ENCODE measurements around the gene HLA-DPA1.
"Not testable (repeated sequence)": the region's sequence is repeated elsewhere in the genome, so short reads cannot be mapped to it uniquely, and the experiment has no call there.

The HLA-DPA1 gene

DNA sequence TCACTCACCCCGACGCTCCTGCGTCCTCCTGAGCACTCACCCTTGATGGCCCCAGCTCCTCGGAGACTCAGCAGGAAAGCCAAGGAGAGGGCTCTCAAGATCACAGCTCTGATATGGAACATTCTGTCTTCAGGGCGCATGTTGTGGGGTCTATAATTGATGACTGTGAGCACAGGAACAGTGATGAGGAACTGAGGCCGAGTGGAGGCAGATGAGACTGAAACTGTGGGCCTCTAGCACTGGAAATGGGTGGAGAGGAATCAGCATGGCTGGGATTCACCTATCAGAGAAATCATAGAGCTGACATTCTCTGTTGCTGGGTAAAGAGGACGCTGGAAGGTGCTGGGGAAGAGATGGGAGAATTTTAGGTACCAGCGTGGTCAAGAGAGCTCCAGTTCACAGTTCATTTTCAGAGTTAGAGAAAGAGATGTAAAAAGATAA is at the start of gene HLA-DPA1:
Gene HLA-DPA1, minus strand, starts transcription at position 219 of the 441 bp plus-strand sequence.
- H3K4me3 ChIP-seq: peak within 1 kb of the TSS in 6 of 7 experiments; percentile 19 to 38 (median 30)
- H3K27ac ChIP-seq: peak within 1 kb of the TSS in 20 of 21 experiments; percentile 22 to 87 (median 68)

DNA sequence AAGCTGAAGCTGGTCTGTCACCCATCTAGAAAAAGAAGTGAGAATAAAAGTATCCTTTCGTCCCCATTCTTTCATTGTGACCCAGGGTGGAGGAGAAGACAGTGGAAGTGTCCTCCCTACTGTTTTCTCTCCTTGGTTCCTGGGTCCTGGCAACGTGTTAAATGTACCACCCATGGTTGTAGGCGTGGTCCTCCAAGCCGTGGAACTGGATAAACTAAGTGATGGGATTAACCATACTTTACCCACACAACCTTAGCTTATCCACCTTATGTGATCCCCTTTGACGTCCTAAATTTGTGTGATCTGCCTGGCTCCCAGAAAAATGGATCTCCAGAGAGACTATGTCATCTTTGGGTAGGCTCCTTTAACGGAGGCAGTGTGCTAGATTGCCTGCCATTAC is 49.7 kb upstream of the HLA-DPA1 start:
- Histone ChIP-seq H3K4me3 (no peak overlapping the region), H3K27ac (no peak overlapping the region)

DNA sequence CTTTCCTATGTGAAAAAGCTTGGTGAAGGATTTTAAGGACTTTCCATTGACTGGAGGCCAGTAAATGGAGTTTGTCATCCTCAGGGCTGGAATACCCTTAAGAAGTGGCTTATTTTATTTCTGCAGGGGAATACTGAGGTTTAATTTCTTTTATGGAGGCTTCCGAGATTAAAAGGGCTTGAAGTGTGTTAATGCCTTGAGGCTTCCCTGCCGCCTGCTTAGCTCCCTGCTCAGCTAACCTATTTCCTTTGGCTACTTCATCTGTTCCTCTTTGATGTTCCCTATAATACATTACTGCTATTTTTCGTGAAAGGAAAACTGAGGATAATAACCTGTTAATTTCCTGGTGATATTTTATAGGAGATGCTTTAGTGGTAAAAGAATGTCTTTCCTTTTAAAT is 46.6 kb upstream of the HLA-DPA1 start:
- H3K4me3 ChIP-seq: no peak overlapping the region
- no peak overlapping the region for H3K27ac ChIP-seq

DNA sequence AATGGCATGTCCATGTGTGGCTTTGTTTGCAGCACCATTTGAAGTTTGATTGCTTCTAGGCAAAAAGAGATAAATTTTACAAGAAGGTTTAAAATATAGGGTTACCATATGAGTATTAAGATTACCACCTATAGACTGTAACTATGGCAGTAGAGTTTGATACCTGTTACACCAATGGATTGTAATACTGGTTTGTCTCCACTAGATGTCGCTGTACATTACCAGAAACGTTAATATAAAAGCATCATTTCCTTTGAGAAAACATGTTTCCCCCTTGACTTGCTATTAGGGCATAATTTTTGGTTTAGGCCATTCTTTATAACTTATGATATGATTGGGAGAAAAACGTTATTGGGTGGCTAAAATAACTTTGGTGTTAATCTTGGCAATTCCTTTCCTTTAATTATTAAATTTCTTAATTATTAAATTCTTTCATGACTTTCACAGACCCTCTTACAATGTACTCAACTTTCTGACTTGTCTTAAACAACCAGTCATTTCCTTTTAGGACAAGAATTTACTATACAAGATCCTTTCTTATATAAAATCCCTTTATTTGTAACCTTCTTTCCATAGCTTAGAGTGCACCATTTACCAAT is 45.2 kb upstream of the HLA-DPA1 start:
- Histone ChIP-seq H3K4me3 (no peak overlapping the region), H3K27ac (peak overlapping the region in 1 of 21 experiments; percentile 36)

DNA sequence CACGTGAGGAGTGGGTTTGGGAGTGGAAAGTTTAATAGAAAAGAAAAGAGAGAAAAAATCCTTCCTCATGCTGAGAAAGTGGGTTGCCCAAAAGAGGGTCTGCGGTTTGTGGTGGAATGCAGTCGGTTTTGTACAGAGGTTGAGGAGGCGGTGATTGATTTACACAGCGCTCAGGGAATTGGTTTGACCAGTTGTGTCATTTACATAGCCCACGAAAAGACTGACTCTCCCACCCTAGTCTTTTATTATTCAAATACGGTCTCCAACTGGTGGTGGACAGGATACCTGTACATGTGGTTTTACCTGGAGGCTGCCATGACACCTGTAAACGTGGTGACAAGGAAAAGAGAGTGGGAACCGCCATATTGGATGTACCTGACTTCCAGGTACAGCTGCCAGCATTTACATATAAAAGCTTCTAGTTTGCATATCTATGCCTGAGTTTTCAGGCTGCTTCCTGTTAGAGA is 44.4 kb upstream of the HLA-DPA1 start:
- Histone ChIP-seq H3K4me3 (no peak overlapping the region), H3K27ac (no peak overlapping the region)

DNA sequence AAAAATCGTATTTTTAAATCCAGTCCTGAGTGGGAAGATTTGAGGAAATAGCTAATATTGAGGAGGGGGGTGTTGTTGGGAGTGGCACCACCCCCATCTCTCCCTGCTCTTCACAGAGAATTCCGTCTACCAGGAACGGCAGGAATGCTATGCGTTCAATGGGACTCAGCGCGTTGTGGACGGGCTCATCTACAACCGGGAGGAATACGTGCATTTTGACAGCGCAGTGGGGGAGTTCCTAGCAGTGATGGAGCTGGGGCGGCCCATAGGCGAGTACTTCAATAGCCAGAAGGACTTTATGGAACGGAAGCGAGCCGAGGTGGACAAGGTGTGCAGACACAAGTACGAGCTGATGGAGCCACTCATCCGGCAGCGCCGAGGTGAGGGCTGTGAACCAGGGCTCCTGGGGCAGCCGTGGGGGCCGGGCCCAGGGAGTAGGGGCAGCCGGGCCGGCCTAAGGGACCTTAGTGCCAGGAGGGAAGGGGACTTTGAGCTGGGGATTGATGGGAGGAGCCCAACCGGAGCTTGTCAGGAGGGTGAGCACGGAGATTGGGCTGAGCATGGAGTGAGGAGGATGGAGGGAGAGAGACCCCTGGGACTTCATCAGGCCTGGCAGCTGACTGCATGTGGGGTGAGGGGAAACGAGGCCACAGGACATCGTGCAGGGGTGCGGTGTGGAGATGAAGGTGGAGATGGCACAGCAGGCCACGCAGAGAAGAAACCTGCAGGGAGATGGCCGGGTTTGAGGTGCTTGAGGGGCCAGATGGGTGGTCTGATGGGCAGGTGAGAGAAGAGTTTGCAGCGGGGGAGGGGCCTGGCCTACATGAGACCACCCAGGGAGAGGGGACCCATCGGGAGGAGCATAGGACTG is 43.6 kb upstream of the HLA-DPA1 start:
- H3K27ac ChIP-seq: peak overlapping the region in 1 of 21 experiments; percentile 7
- no peak overlapping the region for H3K4me3 ChIP-seq

DNA sequence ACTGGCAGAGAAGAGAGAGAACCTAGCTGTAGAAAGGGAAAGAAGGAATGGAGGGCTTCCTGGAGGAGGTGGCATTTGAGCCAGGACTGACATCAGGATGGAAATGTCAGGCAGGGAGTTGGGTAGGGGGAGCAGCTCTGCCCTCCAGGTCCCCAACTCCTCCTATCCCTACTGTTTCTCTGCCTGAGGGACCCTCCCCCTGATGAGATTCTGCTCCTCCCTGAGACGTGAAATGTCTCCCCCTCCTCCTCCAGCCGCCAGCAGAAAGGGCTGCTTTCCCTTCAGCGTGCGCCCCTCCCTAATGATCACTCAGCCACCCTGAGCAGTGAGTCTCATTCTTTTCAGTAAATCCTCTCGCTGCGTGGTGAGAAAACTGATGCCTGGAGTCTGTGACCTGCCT is 43.0 kb upstream of the HLA-DPA1 start:
- H3K27ac ChIP-seq: peak overlapping the region in 1 of 21 experiments; percentile 7
- H3K4me3 ChIP-seq: no peak overlapping the region

DNA sequence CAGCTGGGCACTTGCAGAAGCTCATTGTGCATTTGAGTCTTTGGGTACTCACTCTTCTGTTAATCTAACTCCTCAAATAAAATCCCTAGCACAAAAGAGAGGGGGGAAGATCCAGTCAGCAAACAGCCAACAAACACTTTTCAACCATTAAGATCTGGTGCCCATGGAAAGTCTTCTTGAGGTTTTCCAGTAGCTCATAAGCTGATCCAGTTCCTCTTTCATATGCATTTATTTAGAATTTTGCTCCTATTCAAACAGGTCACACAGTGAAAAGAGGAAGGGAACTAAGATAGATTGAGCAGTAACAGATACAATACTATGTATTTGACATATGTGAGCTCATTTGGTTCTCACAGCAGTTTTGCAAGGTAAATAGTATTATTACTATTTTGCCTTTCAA is 41.0 kb upstream of the HLA-DPA1 start:
- no peak overlapping the region for H3K27ac ChIP-seq
- H3K4me3 ChIP-seq: no peak overlapping the region

DNA sequence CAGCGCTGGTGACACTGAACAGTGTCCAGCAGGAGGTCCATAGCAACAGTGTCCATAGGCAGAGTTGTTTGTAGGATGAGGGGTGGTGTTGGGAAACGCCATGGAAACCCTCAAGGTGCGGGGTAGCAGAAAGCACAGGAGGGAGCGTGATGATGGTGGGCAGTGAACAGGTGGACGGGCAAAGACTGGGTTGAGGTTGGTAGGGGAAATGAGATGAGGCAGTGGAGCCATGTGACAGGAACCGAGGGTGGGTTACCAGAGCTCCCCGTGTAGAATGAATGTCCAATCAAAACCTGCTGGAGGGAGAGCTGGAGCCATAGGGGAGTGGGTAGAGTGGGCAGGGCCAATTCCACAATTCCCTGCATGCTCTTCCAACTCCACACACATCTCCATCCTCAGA is 40.3 kb upstream of the HLA-DPA1 start:
- Histone ChIP-seq H3K27ac (no peak overlapping the region), H3K4me3 (no peak overlapping the region)

DNA sequence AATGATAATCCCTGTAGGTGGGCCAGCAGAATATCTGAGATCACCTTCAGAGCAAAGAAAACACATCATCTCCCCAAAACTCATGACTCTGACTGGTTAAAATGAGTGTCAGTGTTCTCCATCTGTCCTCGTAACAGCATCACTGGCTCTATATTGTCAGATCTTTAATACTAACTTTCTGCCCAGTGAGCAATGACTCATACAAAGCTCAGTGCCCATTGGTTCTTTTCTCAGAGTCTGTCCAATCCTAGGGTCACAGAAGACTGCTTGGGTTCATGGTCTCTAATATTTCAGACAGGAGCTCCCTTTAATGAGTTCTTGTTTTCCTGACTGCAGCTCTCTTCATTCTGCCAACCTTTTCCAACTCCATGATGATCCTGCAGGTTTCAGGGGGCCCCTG is 38.7 kb upstream of the HLA-DPA1 start:
- no peak overlapping the region for H3K27ac ChIP-seq
- no peak overlapping the region for H3K4me3 ChIP-seq

DNA sequence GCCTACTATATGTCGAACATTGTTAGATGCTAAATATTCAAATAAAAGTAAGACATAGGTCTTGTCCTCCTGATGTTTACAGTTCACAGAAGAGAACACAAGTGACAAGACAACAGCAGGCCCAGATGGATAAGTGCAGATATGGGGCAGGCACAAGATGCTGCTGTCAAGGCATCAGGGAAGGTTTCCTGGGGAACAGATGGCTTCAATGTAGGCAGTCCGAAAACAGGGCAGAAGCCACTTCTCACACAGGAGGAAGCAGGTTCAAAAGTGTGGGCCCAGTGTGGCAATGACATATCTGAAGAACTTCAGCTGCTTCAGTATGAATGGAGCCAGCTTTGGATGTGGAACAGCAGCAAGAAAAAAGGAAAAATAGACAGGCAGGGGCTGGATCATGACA is 34.9 kb upstream of the HLA-DPA1 start:
- Histone ChIP-seq H3K27ac (no peak overlapping the region), H3K4me3 (no peak overlapping the region)

DNA sequence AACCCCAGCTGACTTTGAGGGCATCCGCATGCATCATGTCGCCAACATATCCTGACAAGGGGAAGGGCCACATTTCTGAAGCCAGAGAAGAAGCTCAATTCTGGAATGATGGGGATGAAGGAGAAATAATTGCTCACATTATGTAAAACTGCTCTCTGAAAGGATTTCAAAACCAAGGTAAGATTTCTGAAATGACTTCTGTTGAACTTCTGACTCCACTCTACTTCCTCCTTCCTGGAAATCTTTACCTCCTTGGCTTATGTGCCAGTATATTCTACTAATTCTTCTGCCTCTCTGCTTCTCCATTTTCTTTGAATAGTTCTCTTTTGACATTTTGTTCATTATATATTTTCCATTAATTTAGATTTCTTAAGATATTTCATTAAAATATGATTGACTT is 34.2 kb upstream of the HLA-DPA1 start:
- no peak overlapping the region for H3K27ac ChIP-seq
- no peak overlapping the region for H3K4me3 ChIP-seq

DNA sequence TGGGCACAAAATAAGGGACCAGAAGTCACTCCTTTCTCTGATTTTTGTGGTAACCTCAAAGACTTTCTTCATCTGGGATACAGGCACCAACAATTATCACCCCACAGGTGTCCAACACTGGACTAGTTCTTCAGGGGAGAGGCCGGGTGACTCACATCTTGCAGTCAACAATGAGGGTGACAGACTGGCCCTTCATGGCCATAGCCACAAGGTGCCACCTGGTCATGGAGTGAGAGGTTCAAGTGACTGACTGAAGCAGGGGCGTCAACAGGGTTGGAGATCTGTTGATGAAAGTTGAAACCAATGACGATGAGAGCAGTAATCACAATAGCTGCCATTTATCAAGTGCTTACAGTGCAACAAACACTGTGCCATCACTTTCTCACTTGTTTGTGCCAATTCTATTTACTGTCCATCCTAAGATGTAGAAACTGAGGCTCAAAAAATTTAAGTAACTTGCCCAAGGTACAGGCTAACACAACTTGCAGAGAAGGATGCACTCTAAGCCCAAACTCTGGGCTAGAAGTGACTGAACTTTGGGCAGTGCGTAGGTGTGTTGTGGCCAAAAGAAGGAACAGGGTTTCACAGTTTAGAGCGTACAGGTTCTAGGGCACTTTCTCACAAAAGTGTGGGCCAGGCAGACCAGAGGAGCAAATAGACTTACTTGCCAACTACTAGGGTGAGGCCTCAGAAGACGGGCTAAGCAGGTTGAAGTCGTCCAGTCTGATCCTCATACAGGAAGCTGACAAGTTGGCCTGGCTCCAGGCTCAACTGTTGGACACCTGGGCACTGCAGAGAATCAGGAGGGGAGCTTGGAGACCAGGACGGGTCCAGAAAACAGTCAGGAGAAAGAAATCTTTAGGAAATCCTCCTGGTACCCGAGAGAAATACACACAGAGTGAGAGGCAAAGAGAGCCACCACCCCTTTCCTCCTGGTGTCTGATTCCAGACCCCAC is 32.7 kb upstream of the HLA-DPA1 start:
- no peak overlapping the region for H3K4me3 ChIP-seq
- H3K27ac ChIP-seq: no peak overlapping the region

DNA sequence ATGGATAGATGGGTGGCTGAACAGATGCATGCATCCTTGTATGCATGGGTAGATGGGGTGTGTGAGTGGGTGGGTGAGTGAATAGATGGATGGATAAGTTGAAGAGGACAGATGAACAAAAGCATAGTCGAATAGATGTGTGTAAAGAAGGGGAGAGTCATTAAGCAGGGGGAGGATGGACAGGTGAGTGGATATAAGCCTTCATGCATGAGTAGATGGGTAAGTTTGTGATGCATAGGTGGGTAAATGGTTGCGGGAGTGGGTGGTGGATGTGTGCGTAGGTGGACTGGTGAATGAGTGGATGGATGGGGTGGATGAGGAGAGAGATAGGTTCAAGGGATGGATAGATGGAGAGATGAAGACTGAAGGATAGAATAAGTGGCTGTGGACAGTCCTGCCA is 31.9 kb upstream of the HLA-DPA1 start:
- Histone ChIP-seq H3K4me3 (no peak overlapping the region), H3K27ac (no peak overlapping the region)

DNA sequence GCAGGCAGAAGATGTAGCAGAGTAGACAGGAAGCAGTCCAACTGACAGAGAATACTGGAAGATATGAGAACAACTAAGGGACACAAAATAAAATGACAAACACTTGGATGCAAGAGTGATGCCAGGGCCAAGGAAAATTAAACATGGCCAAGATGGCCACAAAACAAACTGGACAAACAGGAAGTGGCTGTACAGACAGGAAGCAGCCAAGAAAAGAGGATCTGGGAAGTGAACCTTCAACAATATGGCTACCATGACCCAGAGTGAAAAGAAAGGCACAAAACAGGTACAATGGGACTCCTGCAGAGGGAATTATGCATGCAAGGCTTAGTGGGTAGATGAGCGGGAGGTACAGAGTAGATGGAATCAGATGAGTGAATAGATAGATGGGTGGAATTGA is 31.4 kb upstream of the HLA-DPA1 start:
- no peak overlapping the region for H3K27ac ChIP-seq
- H3K4me3 ChIP-seq: no peak overlapping the region

DNA sequence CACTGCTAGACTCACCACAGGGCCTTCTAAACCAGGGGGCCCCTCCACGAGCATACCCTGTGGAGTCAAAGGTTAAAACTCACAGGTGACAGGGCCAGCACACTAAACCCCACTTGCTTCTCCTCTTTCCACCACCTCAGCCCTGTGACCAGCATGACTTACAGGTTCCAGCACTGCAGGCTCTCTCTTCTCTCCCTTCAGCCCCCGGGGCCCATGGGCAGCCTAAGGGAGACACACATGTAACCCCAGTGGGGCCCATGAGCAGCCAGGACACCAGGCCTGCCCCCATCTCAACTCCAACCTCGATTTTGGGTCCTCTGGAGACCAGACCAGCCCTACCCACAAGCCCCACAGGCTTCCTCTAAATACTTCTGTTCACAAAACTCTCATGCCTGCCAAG is 30.3 kb upstream of the HLA-DPA1 start:
- no peak overlapping the region for H3K27ac ChIP-seq
- no peak overlapping the region for H3K4me3 ChIP-seq

DNA sequence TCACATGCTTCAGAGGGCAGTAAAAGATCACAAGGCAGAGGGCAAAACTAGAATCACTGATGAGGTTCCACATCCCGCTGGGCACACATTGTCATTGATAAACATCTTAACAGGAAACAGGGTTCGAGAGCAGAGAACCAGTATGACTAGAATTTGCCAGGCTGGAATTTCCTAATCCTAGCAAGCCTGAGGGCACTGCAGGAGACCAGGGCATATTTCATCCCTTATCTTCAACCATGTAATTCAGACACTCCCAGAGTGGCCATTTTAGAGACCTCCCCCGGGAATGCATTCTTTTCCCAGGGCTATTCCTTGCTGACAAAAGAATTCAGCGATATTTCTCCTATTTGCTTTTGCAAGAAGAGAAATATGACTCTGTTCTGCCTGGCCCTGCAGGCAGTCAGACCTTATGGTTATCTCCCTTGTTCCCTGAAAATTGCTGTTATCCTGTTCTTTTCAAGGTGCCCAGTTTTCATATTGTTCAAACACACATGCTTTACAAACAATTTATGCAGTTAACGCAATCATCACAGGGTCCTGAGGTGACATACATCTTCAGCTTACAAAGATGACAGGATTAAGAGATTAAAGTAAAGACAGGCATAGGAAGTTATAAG is 27.8 kb upstream of the HLA-DPA1 start:
- H3K4me3 ChIP-seq, H3K27ac ChIP-seq: not testable (repeated sequence)

DNA sequence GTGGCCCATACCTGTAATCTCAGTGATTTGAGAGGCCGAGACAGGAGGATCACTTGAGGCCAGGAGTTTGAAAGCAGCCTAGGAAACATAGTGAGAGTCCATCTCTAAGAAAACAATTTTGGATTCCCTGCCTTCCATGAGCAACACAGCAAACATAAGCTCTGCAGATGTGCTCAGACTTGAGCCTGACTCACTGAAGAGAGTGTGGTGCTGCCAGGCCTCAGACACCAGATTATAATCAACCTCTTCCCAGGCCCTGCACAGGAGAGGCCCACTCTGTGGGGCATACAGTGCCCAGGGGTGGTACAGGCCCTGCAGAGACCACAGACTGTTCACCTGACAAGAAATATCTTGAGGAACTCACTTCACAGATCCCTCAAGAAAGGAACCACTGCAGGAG is 22.2 kb upstream of the HLA-DPA1 start:
- Histone ChIP-seq H3K27ac (no peak overlapping the region), H3K4me3 (no peak overlapping the region)

DNA sequence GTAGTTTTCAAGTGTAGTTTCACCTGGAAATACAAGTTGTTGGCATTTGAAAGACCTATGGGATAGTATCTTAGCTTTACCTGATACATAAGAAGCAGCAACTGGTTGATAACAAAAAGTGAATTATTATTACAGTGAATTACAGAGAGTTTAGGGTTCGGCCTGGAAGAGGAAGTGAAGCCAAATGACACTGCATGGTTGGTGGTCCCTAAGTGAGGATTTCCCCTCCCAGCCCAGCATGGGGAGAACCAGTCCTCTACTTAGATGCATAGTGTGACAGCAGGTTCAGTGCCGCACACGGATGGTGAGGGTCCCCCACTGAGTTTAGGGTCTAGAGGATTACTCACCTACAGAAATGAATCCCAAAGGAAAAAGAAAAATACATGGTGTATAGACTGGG is 20.4 kb upstream of the HLA-DPA1 start:
- Histone ChIP-seq H3K4me3 (no peak overlapping the region), H3K27ac (no peak overlapping the region)

DNA sequence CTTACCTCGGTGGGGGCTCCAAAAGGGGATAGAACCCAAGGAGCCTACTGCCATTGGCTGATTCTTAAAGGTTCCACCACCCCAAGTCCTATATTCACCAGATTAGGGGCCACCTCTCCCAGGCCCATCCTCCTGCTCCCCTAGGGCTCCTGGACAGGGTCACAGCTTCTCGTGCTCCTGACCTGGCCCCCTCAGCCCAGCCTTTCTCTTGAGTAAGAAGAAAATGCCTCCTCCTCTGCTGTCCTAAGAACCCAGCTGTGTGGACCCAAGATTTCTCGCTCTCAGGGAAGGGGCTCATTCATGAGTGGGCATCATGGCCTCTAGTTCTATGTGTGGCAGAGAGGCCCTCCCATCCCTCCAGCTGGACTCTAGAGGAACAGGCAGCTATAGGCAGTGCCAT is 18.9 kb upstream of the HLA-DPA1 start:
- no peak overlapping the region for H3K27ac ChIP-seq
- H3K4me3 ChIP-seq: no peak overlapping the region

Data from skin epidermis (tissue), 12 donors.